ENCODE results near the gene PKP2. TPM values are rescaled to one million over a fixed set of nuclear protein-coding genes. Genes with fewer than 3 reads are reported as not detected.

The PKP2 gene
- polyA plus RNA-seq, 2 donors: 1.5 to 6.5 TPM

DNA sequence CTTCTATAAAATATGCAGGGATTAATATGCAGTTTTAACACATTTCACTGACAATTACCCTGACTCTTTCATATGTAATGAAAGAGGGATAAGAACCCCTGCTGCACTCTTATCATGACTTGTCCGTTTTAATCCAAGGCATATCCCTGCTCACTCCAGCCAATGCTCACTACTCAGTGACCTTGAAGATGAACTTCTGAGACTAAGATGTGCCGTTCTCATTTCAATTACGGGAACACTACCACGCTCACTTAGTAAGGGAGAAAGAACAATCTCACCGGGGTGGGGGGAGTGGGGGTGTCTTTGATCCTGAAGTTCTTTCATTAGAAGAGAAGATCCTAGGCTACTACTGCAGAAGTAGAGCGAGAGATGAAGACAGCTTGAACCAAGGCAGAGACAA is 50.5 kb downstream of the PKP2 start:
- H3K36me3 ChIP-seq (ENCODE audit: control insufficient read depth in 2 of 2, insufficient read depth in 2 of 2, low read length in 1 of 2): no peaks in the 10 kb centered on the region
- no peaks in the 10 kb centered on the region for H3K9me3 ChIP-seq (ENCODE audit: control insufficient read depth in 2 of 2, insufficient read depth in 1 of 2, low read depth in 1 of 2, low read length in 1 of 2)
- no peak overlapping the region for H3K27ac ChIP-seq (ENCODE audit: low read depth in 2 of 2, low read length in 1 of 2)
- H3K4me1 ChIP-seq (ENCODE audit: control insufficient read depth in 2 of 2, insufficient read depth in 2 of 2, low read length in 1 of 2): no peaks in the 10 kb centered on the region
- WGBS, 2 donors: 90 to 92% methylated on average over 6 of the region's 6 CpGs
- H3K27me3 ChIP-seq (ENCODE audit: control insufficient read depth in 1 of 2, insufficient read depth in 2 of 2, low read length in 2 of 2): no peaks in the 10 kb centered on the region
- H3K4me3 ChIP-seq (ENCODE audit: low read depth in 1 of 2, low read length in 2 of 2): no peak overlapping the region

DNA sequence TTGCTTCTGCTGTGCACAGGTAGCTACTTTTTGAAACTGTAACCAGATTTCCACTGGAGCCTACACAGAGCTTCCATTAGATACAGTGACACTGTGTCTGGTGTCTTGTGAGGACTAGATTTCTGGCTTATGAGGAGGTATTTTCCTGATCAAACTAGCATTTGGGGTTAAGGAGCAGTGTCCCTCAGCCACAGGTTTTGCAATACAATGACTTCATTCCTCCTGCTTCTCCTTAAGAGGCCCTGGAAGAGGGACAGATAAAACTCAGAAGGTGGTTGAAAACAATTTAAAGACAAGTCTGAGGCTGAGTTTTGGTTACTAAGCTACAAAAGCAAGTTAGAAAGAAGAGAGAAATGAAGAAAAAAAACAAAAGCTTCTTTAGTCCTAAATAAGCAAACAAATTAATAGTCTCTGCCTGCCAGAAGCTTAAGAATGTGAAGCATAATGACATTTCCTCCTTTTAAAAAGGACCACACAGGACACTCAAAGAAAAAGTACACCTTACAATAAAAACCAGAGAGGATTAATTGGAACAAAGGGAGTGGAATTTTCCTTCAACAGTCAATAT is 53.0 kb downstream of the PKP2 start:
- Histone ChIP-seq H3K4me3 (ENCODE audit: low read depth in 1 of 2, low read length in 2 of 2) (no peak overlapping the region), H3K27ac (ENCODE audit: low read depth in 2 of 2, low read length in 1 of 2) (no peak overlapping the region), H3K27me3 (ENCODE audit: control insufficient read depth in 1 of 2, insufficient read depth in 2 of 2, low read length in 2 of 2) (no peaks in the 10 kb centered on the region), H3K9me3 (ENCODE audit: control insufficient read depth in 2 of 2, insufficient read depth in 1 of 2, low read depth in 1 of 2, low read length in 1 of 2) (no peaks in the 10 kb centered on the region), H3K4me1 (ENCODE audit: control insufficient read depth in 2 of 2, insufficient read depth in 2 of 2, low read length in 1 of 2) (no peaks in the 10 kb centered on the region), H3K36me3 (ENCODE audit: control insufficient read depth in 2 of 2, insufficient read depth in 2 of 2, low read length in 1 of 2) (no peaks in the 10 kb centered on the region)

DNA sequence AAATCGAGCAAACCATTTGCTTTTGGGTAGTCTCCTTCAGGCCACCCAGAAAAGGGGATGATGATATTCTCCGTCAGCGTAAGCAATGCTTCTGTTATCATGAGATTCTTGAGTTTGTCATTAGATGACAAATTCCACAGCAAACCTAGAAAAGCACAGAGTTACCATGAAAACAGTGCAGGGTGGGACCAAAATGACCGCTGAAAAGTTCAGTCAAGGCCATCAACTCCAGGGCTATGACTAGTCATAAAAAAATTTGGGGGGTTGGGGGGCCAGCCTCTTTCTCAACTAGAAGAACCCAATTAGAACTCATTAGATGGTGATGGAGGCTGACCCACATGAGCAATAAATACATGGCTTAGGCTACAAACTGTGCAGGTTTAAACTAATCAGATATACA is 55.5 kb downstream of the PKP2 start:
- WGBS, 2 donors: 89 to 91% methylated on average over 4 of the region's 4 CpGs
- Histone ChIP-seq H3K9me3 (ENCODE audit: control insufficient read depth in 2 of 2, insufficient read depth in 1 of 2, low read depth in 1 of 2, low read length in 1 of 2) (no peaks in the 10 kb centered on the region), H3K4me1 (ENCODE audit: control insufficient read depth in 2 of 2, insufficient read depth in 2 of 2, low read length in 1 of 2) (no peaks in the 10 kb centered on the region), H3K27me3 (ENCODE audit: control insufficient read depth in 1 of 2, insufficient read depth in 2 of 2, low read length in 2 of 2) (no peaks in the 10 kb centered on the region), H3K4me3 (ENCODE audit: low read depth in 1 of 2, low read length in 2 of 2) (no peak overlapping the region), H3K27ac (ENCODE audit: low read depth in 2 of 2, low read length in 1 of 2) (no peak overlapping the region), H3K36me3 (ENCODE audit: control insufficient read depth in 2 of 2, insufficient read depth in 2 of 2, low read length in 1 of 2) (no peaks in the 10 kb centered on the region)

DNA sequence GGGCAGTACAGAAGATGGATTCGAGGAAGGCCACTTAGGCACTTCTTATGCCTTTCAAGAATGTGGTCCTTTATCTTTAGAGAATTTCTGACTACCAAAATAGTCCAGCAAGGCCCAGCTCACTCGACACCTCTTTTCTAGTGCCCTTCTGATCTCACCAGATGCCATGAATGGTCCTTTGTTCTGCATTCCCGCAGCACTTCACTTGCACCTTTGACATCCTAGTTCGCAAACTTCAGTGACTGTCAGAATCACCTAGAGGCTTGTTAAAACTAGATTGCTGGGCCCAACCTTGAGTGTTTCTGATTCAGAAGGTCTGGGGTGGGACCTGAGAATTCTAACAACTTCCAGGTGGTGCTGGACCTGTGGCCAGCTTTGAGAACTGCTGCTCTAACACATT is 56.7 kb downstream of the PKP2 start:
- 63 to 69% methylated on average over 4 of the region's 4 CpGs for WGBS, 2 donors
- H3K4me1 ChIP-seq (ENCODE audit: control insufficient read depth in 2 of 2, insufficient read depth in 2 of 2, low read length in 1 of 2): no peaks in the 10 kb centered on the region
- no peaks in the 10 kb centered on the region for H3K9me3 ChIP-seq (ENCODE audit: control insufficient read depth in 2 of 2, insufficient read depth in 1 of 2, low read depth in 1 of 2, low read length in 1 of 2)
- no peak overlapping the region for H3K27ac ChIP-seq (ENCODE audit: low read depth in 2 of 2, low read length in 1 of 2)
- H3K36me3 ChIP-seq (ENCODE audit: control insufficient read depth in 2 of 2, insufficient read depth in 2 of 2, low read length in 1 of 2): no peaks in the 10 kb centered on the region
- H3K4me3 ChIP-seq (ENCODE audit: low read depth in 1 of 2, low read length in 2 of 2): no peak overlapping the region
- H3K27me3 ChIP-seq (ENCODE audit: control insufficient read depth in 1 of 2, insufficient read depth in 2 of 2, low read length in 2 of 2): no peaks in the 10 kb centered on the region

DNA sequence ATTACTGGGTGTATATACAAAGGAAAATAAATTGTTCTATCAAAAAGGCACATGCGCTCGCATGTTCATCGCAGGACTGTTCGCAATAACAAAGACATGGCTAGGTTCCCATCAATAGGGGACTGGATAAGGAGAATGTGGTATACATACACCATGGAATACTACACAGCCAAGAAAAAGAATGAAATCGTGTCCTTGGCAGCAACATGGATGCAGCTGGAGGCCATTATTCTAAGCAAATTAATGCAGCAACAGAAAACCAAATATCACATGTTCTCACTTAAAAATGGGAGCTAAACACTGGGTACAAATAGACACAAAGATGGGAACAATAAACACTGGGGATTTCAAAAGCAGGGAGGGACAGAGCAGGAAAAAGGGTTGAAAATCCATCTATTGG is 58.6 kb downstream of the PKP2 start:
- no peak overlapping the region for H3K4me3 ChIP-seq (ENCODE audit: low read depth in 1 of 2, low read length in 2 of 2)
- H3K27ac ChIP-seq (ENCODE audit: low read depth in 2 of 2, low read length in 1 of 2): no peak overlapping the region
- no peaks in the 10 kb centered on the region for H3K27me3 ChIP-seq (ENCODE audit: control insufficient read depth in 1 of 2, insufficient read depth in 2 of 2, low read length in 2 of 2)
- H3K9me3 ChIP-seq (ENCODE audit: control insufficient read depth in 2 of 2, insufficient read depth in 1 of 2, low read depth in 1 of 2, low read length in 1 of 2): no peaks in the 10 kb centered on the region
- WGBS, 2 donors: 95 to 98% methylated on average over 5 of the region's 5 CpGs
- H3K4me1 ChIP-seq (ENCODE audit: control insufficient read depth in 2 of 2, insufficient read depth in 2 of 2, low read length in 1 of 2): no peaks in the 10 kb centered on the region
- H3K36me3 ChIP-seq (ENCODE audit: control insufficient read depth in 2 of 2, insufficient read depth in 2 of 2, low read length in 1 of 2): no peaks in the 10 kb centered on the region

DNA sequence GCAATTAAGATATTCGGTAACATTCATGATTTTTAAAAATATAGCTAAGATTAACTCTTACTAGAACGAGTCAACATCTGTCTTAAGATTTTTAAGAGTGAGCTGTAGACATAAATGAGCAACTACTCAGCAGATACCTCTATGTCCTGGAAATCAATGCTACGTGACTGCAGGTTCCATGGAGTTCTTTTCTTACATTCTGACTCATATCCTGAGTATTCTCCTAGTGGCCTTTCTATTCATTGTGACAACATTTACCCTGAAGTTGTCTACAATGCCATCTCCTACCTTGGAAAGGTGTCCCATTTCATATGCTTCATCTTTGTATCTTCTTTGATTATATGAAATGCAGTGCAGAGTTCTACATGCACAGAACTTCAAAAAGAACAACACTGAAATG is 59.9 kb downstream of the PKP2 start:
- Histone ChIP-seq H3K4me3 (ENCODE audit: low read depth in 1 of 2, low read length in 2 of 2) (no peak overlapping the region), H3K4me1 (ENCODE audit: control insufficient read depth in 2 of 2, insufficient read depth in 2 of 2, low read length in 1 of 2) (no peaks in the 10 kb centered on the region), H3K27me3 (ENCODE audit: control insufficient read depth in 1 of 2, insufficient read depth in 2 of 2, low read length in 2 of 2) (no peaks in the 10 kb centered on the region), H3K9me3 (ENCODE audit: control insufficient read depth in 2 of 2, insufficient read depth in 1 of 2, low read depth in 1 of 2, low read length in 1 of 2) (no peaks in the 10 kb centered on the region), H3K36me3 (ENCODE audit: control insufficient read depth in 2 of 2, insufficient read depth in 2 of 2, low read length in 1 of 2) (no peaks in the 10 kb centered on the region), H3K27ac (ENCODE audit: low read depth in 2 of 2, low read length in 1 of 2) (no peak overlapping the region)
- 79 to 82% methylated on average over 3 of the region's 3 CpGs for WGBS, 2 donors

DNA sequence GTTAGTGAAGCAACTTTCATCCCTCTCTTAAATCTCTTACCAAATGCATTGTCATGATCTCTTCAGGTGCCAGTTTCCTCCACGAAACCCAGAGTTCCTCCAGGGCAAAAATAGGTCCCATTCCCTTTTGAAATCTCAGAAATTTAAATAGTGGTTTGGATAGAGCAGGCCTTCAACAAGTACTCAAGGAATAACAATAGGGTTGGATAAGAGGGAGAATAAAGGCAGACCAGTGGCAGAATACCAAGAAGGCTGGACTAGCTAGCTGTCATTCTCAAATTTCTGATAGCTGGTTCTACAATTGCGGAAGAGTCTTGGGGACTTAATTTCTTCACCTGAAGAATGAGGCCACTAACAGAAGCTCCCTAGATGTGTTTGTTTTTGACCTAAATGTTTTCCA is 62.5 kb downstream of the PKP2 start:
- Histone ChIP-seq H3K27ac (ENCODE audit: low read depth in 2 of 2, low read length in 1 of 2) (no peak overlapping the region), H3K9me3 (ENCODE audit: control insufficient read depth in 2 of 2, insufficient read depth in 1 of 2, low read depth in 1 of 2, low read length in 1 of 2) (no peaks in the 10 kb centered on the region), H3K27me3 (ENCODE audit: control insufficient read depth in 1 of 2, insufficient read depth in 2 of 2, low read length in 2 of 2) (no peaks in the 10 kb centered on the region), H3K4me3 (ENCODE audit: low read depth in 1 of 2, low read length in 2 of 2) (no peak overlapping the region), H3K36me3 (ENCODE audit: control insufficient read depth in 2 of 2, insufficient read depth in 2 of 2, low read length in 1 of 2) (no peaks in the 10 kb centered on the region), H3K4me1 (ENCODE audit: control insufficient read depth in 2 of 2, insufficient read depth in 2 of 2, low read length in 1 of 2) (no peaks in the 10 kb centered on the region)
- 80 to 85% methylated on average over 2 of the region's 2 CpGs for WGBS, 2 donors

DNA sequence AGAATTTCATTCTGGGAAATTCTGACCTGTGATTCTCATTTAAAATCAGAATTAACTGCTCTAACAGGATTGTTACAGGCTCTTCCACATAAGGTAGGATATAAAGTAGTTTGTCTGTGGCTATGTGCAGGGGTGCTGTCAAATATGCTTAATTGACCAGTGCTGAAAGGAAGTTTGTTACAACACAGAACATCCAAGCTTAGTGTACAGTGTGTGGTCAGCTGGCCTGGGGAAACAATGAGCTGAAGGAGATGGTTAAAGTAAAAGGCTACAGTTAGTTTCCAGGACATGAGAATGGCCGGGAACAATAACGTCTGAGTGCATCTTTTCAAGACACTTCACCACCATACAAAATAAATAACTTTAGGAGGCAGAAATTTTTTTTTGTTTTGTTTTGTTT is 68.0 kb downstream of the PKP2 start:
- whole genome bisulfite sequencing, 2 donors: 59 to 72% methylated on average over 2 of the region's 2 CpGs
- Histone ChIP-seq H3K36me3 (ENCODE audit: control insufficient read depth in 2 of 2, insufficient read depth in 2 of 2, low read length in 1 of 2) (no peaks in the 10 kb centered on the region), H3K27me3 (ENCODE audit: control insufficient read depth in 1 of 2, insufficient read depth in 2 of 2, low read length in 2 of 2) (no peaks in the 10 kb centered on the region)

DNA sequence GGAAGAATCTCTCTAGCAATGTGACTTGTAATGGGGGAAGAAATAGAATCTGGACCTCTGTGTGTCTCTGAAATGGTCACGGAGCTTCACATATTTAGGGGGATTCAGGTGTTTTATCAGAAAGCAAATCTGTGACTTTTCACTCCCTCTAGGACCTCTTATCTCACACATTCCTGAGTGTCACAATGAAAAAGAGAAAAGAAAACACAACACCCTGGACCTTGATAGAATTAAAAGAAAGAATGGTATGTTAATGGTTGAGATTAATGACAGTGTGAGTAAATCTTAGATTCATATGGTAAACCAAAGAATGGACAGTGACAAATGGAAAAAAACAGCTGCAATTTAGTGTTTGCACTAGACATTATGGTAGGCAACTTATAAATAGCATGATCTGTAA is 68.5 kb downstream of the PKP2 start:
- H3K4me1 ChIP-seq (ENCODE audit: control insufficient read depth in 2 of 2, insufficient read depth in 2 of 2, low read length in 1 of 2): no peaks in the 10 kb centered on the region
- WGBS, 2 donors: 64 to 75% methylated on average over 1 of the region's 1 CpG
- H3K36me3 ChIP-seq (ENCODE audit: control insufficient read depth in 2 of 2, insufficient read depth in 2 of 2, low read length in 1 of 2): no peaks in the 10 kb centered on the region
- no peak overlapping the region for H3K27ac ChIP-seq (ENCODE audit: low read depth in 2 of 2, low read length in 1 of 2)
- no peak overlapping the region for H3K4me3 ChIP-seq (ENCODE audit: low read depth in 1 of 2, low read length in 2 of 2)
- no peaks in the 10 kb centered on the region for H3K9me3 ChIP-seq (ENCODE audit: control insufficient read depth in 2 of 2, insufficient read depth in 1 of 2, low read depth in 1 of 2, low read length in 1 of 2)
- no peaks in the 10 kb centered on the region for H3K27me3 ChIP-seq (ENCODE audit: control insufficient read depth in 1 of 2, insufficient read depth in 2 of 2, low read length in 2 of 2)

More for the DNA sequence above, 68.0 kb downstream of the PKP2 start:
- no peaks in the 10 kb centered on the region for H3K4me1 ChIP-seq (ENCODE audit: control insufficient read depth in 2 of 2, insufficient read depth in 2 of 2, low read length in 1 of 2)
- H3K4me3 ChIP-seq (ENCODE audit: low read depth in 1 of 2, low read length in 2 of 2): no peak overlapping the region
- H3K9me3 ChIP-seq (ENCODE audit: control insufficient read depth in 2 of 2, insufficient read depth in 1 of 2, low read depth in 1 of 2, low read length in 1 of 2): no peaks in the 10 kb centered on the region
- H3K27ac ChIP-seq (ENCODE audit: low read depth in 2 of 2, low read length in 1 of 2): no peak overlapping the region

DNA sequence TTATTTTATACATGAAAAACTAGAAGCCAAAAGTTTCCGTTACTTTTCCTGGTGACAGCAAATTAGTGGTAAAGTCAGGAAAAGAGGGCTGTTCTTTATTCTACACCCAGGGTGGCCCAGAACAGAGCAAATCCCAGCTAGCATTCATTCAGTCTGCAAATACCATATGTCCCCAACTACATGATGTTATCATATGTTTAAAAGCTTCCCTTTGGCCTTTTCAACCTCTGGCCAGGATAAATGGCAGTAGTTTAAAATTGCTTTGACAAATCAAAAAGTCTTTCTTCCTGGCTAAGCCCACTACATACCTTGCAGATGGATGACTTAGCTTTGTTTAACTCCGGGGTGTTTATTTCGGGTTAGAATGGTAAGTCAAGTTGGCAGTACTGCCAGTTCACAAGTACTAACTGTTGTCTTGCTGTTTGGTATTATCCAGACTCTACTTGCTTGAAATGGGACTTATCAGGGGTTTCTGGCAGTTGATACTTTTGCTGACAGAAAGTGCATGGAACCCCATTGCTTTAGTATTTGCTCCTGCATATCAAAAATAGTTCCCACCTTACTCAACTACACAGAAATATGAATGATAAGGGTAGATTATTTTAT is 69.7 kb downstream of the PKP2 start:
- no peaks in the 10 kb centered on the region for H3K4me1 ChIP-seq (ENCODE audit: control insufficient read depth in 2 of 2, insufficient read depth in 2 of 2, low read length in 1 of 2)
- no peak overlapping the region for H3K27ac ChIP-seq (ENCODE audit: low read depth in 2 of 2, low read length in 1 of 2)
- H3K4me3 ChIP-seq (ENCODE audit: low read depth in 1 of 2, low read length in 2 of 2): no peak overlapping the region
- H3K27me3 ChIP-seq (ENCODE audit: control insufficient read depth in 1 of 2, insufficient read depth in 2 of 2, low read length in 2 of 2): no peaks in the 10 kb centered on the region
- 55 to 62% methylated on average over 3 of the region's 3 CpGs for WGBS, 2 donors
- no peaks in the 10 kb centered on the region for H3K9me3 ChIP-seq (ENCODE audit: control insufficient read depth in 2 of 2, insufficient read depth in 1 of 2, low read depth in 1 of 2, low read length in 1 of 2)
- no peaks in the 10 kb centered on the region for H3K36me3 ChIP-seq (ENCODE audit: control insufficient read depth in 2 of 2, insufficient read depth in 2 of 2, low read length in 1 of 2)
